ENCODE measurements around the gene KRTAP17-1.

The KRTAP17-1 gene

GRCh38 chr17:41332239-41332638, 16.7 kb upstream of the KRTAP17-1 start:
- DNase-seq = no peak

GRCh38 chr17:41331606-41332005, 16.1 kb upstream of the KRTAP17-1 start:
- no peak for DNase-seq

- no peak for DNase-seq
Measured at GRCh38 chr17:41329279-41329948, 13.9 kb upstream of the KRTAP17-1 start.

GRCh38 chr17:41328207-41328606, 12.7 kb upstream of the KRTAP17-1 start:
- no peak for DNase-seq

GRCh38 chr17:41327411-41328120, 12.1 kb upstream of the KRTAP17-1 start:
- DNase-seq = no peak

GRCh38 chr17:41326173-41327145, 10.9 kb upstream of the KRTAP17-1 start:
- DNase-seq = no peak

GRCh38 chr17:41325611-41326010, 10.1 kb upstream of the KRTAP17-1 start:
- no peak for DNase-seq

- no peak for DNase-seq
Measured at GRCh38 chr17:41325126-41325525, 9.6 kb upstream of the KRTAP17-1 start.

GRCh38 chr17:41324180-41325075, 8.9 kb upstream of the KRTAP17-1 start:
- no peak for DNase-seq

- DNase-seq = no peak
Measured at GRCh38 chr17:41322903-41323895, 7.7 kb upstream of the KRTAP17-1 start.

- DNase-seq = no peak
Measured at GRCh38 chr17:41322094-41322902, 6.8 kb upstream of the KRTAP17-1 start.

- DNase-seq = no peak
Measured at GRCh38 chr17:41318231-41318630, 2.7 kb upstream of the KRTAP17-1 start.

GRCh38 chr17:41315814-41316445, 420 bp upstream of the KRTAP17-1 start:
- no peak for DNase-seq

- DNase-seq = no peak
Measured at GRCh38 chr17:41311111-41311510, 4.4 kb downstream of the KRTAP17-1 start.

GRCh38 chr17:41308918-41309359, 6.6 kb downstream of the KRTAP17-1 start, which contains the start of gene KRTAP16-1:
Gene KRTAP16-1 (minus strand): TSS chr17:41309309. CDS start chr17:41309253, 56 bp downstream.
- peak; percentile 11 for DNase-seq

GRCh38 chr17:41308251-41308917, 7.1 kb downstream of the KRTAP17-1 start:
- DNase-seq = peak; percentile 37

GRCh38 chr17:41307647-41308046, 7.9 kb downstream of the KRTAP17-1 start:
- no peak for DNase-seq

- DNase-seq = no peak
Measured at GRCh38 chr17:41304091-41304490, 11.4 kb downstream of the KRTAP17-1 start.

- DNase-seq = no peak
Measured at GRCh38 chr17:41302981-41303380, 12.5 kb downstream of the KRTAP17-1 start.

Data from activated T-cell treated with anti-CD3 and anti-CD28 coated beads for 4 hours (primary cell).